ENCODE results near the gene GALC.
A peak's percentile ranks its signal among the peaks of the same experiment; 100 is the strongest.

The GALC gene

GRCh38 chr14:87992718-87993628 lies at the start of gene GALC:
Gene GALC (minus strand): TSS chr14:87993182. CDS start chr14:87993164, 18 bp downstream.
- TF ChIP-seq GATA1 (IDR thresholded peaks at IDR 0.05; ENCODE audit: low read depth, low read length) (peak; percentile 31), POLR2A (IDR thresholded peaks at IDR 0.05; ENCODE audit: low read length) (peak; percentile 87)
- peak; percentile 96 for DNase-seq

DNA sequence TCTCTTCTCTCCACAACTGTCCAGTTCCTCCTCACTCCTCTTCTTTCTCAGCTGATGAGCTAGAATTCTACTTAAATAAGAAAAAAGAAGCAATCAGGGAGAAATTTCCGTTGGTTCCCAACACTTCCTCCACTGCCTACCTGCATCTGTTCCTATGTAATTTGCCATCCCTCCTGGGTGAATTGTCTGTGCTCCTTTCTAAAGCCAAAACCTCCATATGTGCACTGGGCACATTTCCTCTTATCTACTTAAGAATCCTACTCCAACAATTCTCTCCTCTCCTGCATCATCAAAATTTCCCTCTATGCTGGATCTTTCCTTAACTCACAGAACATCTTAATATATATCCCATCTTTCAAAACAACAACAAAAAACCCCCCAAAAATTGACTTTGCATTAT lies 47.2 kb upstream of the GALC start:
- no peak for TF ChIP-seq POLR2A (IDR thresholded peaks at IDR 0.05; ENCODE audit: low read length)
- no peak for DNase-seq

GRCh38 chr14:88039197-88039596 lies 46.2 kb upstream of the GALC start:
- no peak for DNase-seq
- TF ChIP-seq GATA1 (IDR thresholded peaks at IDR 0.05; ENCODE audit: low read depth, low read length) (no peak), POLR2A (IDR thresholded peaks at IDR 0.05; ENCODE audit: low read length) (no peak)

DNA sequence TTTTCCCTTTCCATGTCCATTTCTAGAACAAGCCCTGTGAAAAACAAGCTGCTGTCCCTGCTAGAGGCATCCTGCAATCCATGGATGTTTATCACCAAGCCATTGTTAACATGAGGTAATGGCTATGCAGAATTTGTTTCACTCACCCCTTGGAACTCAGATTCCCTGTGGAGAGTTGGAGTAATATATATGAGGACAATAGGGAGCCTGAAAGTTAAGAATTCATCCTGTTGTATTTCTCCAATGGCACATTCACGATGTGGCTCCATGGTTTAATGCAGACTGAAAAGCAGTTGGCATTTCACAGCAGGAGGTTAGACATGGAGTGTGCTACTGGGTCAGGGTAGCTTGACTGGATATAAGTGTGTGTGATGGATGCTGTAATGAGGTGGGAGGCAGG lies 44.3 kb upstream of the GALC start:
- DNase-seq = no peak

GRCh38 chr14:88036422-88036821 lies 43.4 kb upstream of the GALC start:
- no peak for DNase-seq
- TF ChIP-seq GATA1 (IDR thresholded peaks at IDR 0.05; ENCODE audit: low read depth, low read length) (no peak), POLR2A (IDR thresholded peaks at IDR 0.05; ENCODE audit: low read length) (no peak)

More for the DNA sequence above, 44.3 kb upstream of the GALC start:
- TF ChIP-seq GATA1 (IDR thresholded peaks at IDR 0.05; ENCODE audit: low read depth, low read length) (no peak), POLR2A (IDR thresholded peaks at IDR 0.05; ENCODE audit: low read length) (no peak)

DNA sequence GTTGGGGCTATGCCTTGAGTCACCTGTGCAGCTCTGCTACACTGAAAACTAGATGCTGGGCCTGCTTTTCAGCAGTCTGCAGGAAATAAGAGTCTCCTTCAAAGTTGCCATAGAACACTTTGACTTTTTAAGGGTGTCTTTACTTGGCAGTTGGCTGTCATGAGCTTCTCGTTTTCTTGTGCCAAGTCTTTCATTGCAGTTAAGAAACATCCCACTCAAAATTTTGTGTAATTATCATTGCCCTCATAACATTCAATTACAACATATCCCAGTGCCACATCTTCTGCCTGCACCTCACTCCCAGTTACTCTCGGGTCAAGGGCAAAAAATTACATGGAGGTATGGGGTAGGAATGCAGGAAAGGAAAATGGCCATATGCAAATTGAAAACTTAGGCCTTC lies 41.1 kb upstream of the GALC start:
- TF ChIP-seq POLR2A (IDR thresholded peaks at IDR 0.05; ENCODE audit: low read length) (no peak), GATA1 (IDR thresholded peaks at IDR 0.05; ENCODE audit: low read depth, low read length) (no peak)
- no peak for DNase-seq

DNA sequence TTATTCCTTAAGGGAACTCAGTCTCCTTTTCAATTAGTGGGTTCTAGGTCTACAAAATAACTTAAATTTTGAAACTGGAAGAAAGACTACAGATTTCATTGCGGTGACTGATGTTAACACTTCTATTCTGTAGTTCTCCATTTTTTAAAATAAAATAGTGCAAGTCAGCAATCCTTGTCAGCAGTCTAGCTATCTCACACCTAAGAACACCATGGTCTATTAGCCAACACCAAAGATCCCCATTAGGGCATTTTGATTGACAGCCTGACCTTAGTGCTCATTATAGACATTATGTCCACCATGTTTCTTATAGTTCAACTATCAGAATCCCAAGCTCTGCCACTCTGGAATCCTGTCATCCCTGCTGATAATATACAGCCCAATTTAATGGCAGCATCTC lies 39.4 kb upstream of the GALC start:
- no peak for DNase-seq
- TF ChIP-seq POLR2A (IDR thresholded peaks at IDR 0.05; ENCODE audit: low read length) (no peak), GATA1 (IDR thresholded peaks at IDR 0.05; ENCODE audit: low read depth, low read length) (no peak)

- TF ChIP-seq POLR2A (IDR thresholded peaks at IDR 0.05; ENCODE audit: low read length) (no peak), GATA1 (IDR thresholded peaks at IDR 0.05; ENCODE audit: low read depth, low read length) (no peak)
- no peak for DNase-seq
Measured at GRCh38 chr14:88030892-88031291, 37.9 kb upstream of the GALC start.

DNA sequence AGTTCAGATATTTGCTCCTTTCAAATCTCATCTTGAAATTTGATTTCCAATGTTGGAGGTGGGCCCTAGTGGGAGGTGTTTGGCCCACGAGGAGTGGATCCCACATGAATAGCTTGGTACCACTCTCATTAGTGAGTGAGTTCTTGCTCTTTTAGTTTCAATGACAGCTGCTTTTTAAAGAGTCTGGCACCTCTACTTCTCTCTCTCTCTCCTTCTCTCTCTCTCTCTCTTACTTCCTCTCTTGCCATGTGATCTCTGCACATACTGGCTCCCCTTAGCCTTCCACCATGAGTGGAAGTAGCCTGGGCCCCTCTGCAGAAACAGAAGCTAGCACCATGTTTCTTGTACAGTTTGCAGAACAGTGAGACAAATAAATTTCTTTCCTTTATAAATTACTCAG lies 37.1 kb upstream of the GALC start:
- DNase-seq = no peak
- TF ChIP-seq GATA1 (IDR thresholded peaks at IDR 0.05; ENCODE audit: low read depth, low read length) (no peak), POLR2A (IDR thresholded peaks at IDR 0.05; ENCODE audit: low read length) (no peak)

- DNase-seq = no peak
- TF ChIP-seq POLR2A (IDR thresholded peaks at IDR 0.05; ENCODE audit: low read length) = no peak
Measured at GRCh38 chr14:88029500-88029899, 36.5 kb upstream of the GALC start.

GRCh38 chr14:88026890-88027289 lies 33.9 kb upstream of the GALC start:
- DNase-seq = no peak

DNA sequence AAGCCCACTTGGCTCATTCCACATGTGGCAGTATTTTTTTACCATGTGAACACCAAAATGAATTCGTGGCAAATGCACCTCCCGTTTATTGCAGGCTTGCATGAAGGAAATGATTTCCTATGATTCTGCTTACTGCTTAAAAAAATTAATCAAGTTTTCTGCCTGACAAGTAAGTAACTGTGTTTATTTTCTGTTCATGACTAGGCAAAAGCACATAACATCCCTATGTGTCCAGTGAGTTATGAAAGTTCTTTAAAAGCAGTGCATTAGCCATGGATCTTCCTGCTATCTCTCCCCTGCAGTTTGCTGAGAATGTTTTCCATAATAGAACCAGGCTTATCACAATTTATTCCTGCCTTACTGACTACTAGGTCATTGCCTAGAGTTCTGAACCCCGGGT lies 32.3 kb upstream of the GALC start:
- no peak for TF ChIP-seq GATA1 (IDR thresholded peaks at IDR 0.05; ENCODE audit: low read depth, low read length)
- TF ChIP-seq POLR2A (IDR thresholded peaks at IDR 0.05; ENCODE audit: low read length) = no peak
- peak; percentile 20 to 29 for DNase-seq

More at GRCh38 chr14:88026890-88027289, 33.9 kb upstream of the GALC start:
- no peak for TF ChIP-seq POLR2A (IDR thresholded peaks at IDR 0.05; ENCODE audit: low read length)
- TF ChIP-seq GATA1 (IDR thresholded peaks at IDR 0.05; ENCODE audit: low read depth, low read length) = no peak

DNA sequence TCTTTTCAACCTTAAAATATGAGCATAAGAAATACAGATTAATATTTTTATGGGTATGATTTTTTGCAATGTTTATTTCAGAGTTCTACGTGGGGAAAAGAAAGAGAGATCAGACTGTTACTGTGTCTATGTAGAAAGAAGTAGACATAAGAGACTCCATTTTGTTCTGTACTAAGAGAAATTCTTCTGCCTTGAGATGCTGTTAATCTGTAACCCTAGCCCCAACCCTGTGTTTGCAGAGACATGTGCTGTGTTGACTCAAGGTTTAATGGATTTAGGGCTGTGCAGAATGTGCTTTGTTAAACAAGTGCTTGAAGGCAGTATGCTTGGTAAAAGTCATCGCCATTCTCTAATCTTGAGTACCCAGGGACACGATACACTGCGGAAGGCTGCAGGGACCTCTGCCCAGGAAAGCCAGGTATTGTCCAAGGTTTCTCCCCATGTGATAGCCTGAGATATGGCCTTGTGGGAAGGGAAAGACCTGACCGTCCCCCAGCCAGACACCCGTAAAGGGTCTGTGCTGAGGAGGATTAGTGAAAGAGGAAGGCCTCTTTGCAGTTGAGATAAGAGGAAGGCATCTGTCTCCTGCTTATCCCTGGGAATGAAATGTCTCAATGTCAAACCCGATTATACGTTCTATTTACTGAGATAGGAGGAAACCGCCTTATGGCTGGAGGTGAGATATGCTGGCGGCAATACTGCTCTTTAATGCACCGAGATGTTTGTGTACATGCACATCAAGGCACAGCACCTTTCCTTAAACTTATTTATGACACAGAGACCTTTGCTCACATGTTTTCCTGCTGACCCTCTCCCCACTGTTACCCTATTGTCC lies 31.5 kb upstream of the GALC start:
- DNase-seq = peak; percentile 58 to 90

DNA sequence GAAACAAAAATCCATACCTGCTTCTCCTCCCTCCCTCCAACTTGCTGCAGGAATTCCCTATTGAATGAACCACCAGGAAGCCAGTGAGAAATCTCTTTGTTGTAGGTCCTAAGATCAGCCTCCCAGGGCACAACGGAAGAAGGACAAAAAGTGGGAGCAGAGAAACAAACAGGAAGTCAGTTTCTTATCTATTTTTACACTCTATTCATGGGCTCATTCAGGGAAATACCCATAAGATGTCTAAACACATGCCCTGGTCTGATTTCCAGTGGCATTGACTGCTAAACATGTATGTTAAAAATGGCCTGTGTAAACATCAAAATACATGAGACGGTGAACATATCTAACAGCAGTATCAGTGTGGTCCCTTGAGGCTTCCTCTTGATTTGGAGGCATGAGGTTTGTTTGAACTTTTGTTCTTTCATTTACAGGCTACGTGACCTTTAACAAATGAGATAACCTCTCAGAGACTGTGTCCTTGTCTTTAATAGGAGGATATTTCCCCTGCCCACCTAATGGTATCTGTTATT lies 30.7 kb upstream of the GALC start:
- peak; percentile 27 to 48 for DNase-seq
- TF ChIP-seq GATA1 (IDR thresholded peaks at IDR 0.05; ENCODE audit: low read depth, low read length) (no peak), POLR2A (IDR thresholded peaks at IDR 0.05; ENCODE audit: low read length) (no peak)
